ENCODE data around the gene YPEL3.

DNA sequence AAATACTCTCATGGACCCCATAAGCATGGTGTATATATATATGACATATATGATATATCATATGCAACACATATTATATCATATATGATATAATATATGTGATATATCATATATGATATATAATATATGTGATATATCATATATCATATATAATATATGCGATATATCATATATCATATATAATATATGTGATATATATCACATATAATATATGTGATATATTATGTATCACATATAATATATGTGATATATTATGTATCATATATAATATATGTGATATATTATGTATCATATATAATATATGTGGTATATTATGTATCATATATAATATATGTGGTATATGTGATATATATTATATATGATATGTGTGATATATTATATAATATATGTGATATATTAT lies 48.9 kb upstream of the YPEL3 start:
- TF ChIP-seq, protein P1, sequence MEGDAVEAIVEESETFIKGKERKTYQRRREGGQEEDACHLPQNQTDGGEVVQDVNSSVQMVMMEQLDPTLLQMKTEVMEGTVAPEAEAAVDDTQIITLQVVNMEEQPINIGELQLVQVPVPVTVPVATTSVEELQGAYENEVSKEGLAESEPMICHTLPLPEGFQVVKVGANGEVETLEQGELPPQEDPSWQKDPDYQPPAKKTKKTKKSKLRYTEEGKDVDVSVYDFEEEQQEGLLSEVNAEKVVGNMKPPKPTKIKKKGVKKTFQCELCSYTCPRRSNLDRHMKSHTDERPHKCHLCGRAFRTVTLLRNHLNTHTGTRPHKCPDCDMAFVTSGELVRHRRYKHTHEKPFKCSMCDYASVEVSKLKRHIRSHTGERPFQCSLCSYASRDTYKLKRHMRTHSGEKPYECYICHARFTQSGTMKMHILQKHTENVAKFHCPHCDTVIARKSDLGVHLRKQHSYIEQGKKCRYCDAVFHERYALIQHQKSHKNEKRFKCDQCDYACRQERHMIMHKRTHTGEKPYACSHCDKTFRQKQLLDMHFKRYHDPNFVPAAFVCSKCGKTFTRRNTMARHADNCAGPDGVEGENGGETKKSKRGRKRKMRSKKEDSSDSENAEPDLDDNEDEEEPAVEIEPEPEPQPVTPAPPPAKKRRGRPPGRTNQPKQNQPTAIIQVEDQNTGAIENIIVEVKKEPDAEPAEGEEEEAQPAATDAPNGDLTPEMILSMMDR (IDR thresholded peaks at IDR 0.05; ENCODE audit: poor library complexity): no peak
- TF ChIP-seq EZH2phosphoT487 (IDR thresholded peaks at IDR 0.05; ENCODE audit: low read depth, severe bottlenecking, unreplicated experiment): no peak

Data from hepatocyte (in vitro differentiated cells).